GM23338 (cell line): ENCODE data around the gene CCDC124. TPM values are rescaled to one million over a fixed set of nuclear protein-coding genes. Genes with fewer than 3 reads are reported as not detected.

Experiments
- ATAC-seq: fragments of 200-7000 bp; cut with Tn5 transposase; 3 replicates; pipeline ENCODE4 v1.9.1; 2020
- DNase-seq: peaks from one replicate; pipeline ENCODE4 v3.0.0-alpha.2; 2015; ENCODE audit warnings: low spot score
- H2AFZ ChIP-seq: fragments of 200-600 bp; sonication (generic); 2 replicates; pipeline ENCODE4 v1.8.0; 2016; ENCODE audit warnings: antibody characterized with exemption, mild to moderate bottlenecking, moderate library complexity
- H3F3A ChIP-seq: fragments of 200-600 bp; sonication (generic); replicated peaks from 2 replicates; pipeline ENCODE4 v1.8.0; 2017; ENCODE audit warnings: antibody characterized with exemption, mixed run types, low read depth
- H3K27ac ChIP-seq: fragments of 200-600 bp; sonication (generic); 2 replicates; pipeline ENCODE4 v1.6.1; 2016; ENCODE audit warnings: low read depth
- H3K27me3 ChIP-seq: fragments of 200-600 bp; sonication (generic); 2 replicates; pipeline ENCODE4 v1.8.0; 2016; ENCODE audit warnings: mild to moderate bottlenecking, mixed run types, moderate library complexity; ENCODE audit not compliant: insufficient read depth
- H3K36me3 ChIP-seq: fragments of 200-600 bp; sonication (generic); 2 replicates; pipeline ENCODE4 v1.8.0; 2016; ENCODE audit warnings: mild to moderate bottlenecking; ENCODE audit not compliant: insufficient read depth
- H3K4me1 ChIP-seq: fragments of 200-600 bp; sonication (generic); 2 replicates; pipeline ENCODE4 v1.8.0; 2016; ENCODE audit warnings: mild to moderate bottlenecking, moderate library complexity; ENCODE audit not compliant: insufficient read depth
- H3K4me2 ChIP-seq: fragments of 200-600 bp; sonication (generic); 2 replicates; pipeline ENCODE4 v1.7.1; 2017; ENCODE audit warnings: mixed run types
- H3K4me3 ChIP-seq: fragments of 200-600 bp; sonication (generic); 2 replicates; pipeline ENCODE4 v1.6.1; 2016; ENCODE audit warnings: mixed run types
- H3K79me2 ChIP-seq: fragments of 200-600 bp; sonication (generic); replicated peaks from 2 replicates; pipeline ENCODE4 v1.8.0; 2017; ENCODE audit warnings: mild to moderate bottlenecking; ENCODE audit not compliant: insufficient read depth
- H3K9me2 ChIP-seq: fragments of 200-600 bp; sonication (generic); 2 replicates; pipeline ENCODE4 v1.8.0; 2017; ENCODE audit not compliant: insufficient read depth
- H4K20me1 ChIP-seq: fragments of 200-600 bp; sonication (generic); replicated peaks from 2 replicates; pipeline ENCODE4 v1.8.0; 2017; ENCODE audit warnings: mild to moderate bottlenecking; ENCODE audit not compliant: insufficient read depth
- H3K27ac Mint-ChIP-seq: 2 replicates; pipeline ENCODE4 v1.8.0; 2020; ENCODE audit warnings: inconsistent platforms, mild to moderate bottlenecking, moderate library complexity, mixed read lengths
- H3K27me3 Mint-ChIP-seq: 3 replicates; pipeline ENCODE4 v1.8.0; 2022; ENCODE audit warnings: low read depth, mild to moderate bottlenecking, moderate library complexity, mixed read lengths, inconsistent platforms; ENCODE audit not compliant: insufficient read depth, poor library complexity
- H3K36me3 Mint-ChIP-seq: 3 replicates; pipeline ENCODE4 v1.8.0; 2021; ENCODE audit warnings: low read depth, mild to moderate bottlenecking, inconsistent platforms, moderate library complexity, mixed read lengths
- H3K4me1 Mint-ChIP-seq: 3 replicates; pipeline ENCODE4 v1.8.0; 2020; ENCODE audit warnings: mild to moderate bottlenecking, inconsistent platforms, mixed read lengths
- H3K4me3 Mint-ChIP-seq: 3 replicates; pipeline ENCODE4 v1.8.0; 2021; ENCODE audit warnings: moderate library complexity, mild to moderate bottlenecking, inconsistent platforms, mixed read lengths
- H3K9me3 Mint-ChIP-seq: 3 replicates; pipeline ENCODE4 v1.8.0; 2020; ENCODE audit warnings: moderate library complexity, mild to moderate bottlenecking, inconsistent platforms, mixed read lengths
- CTCF ChIP-seq, 2 experiments: fragments of 200-600 bp in 1 of 2; sonication (generic) in 1 of 2; conservative IDR thresholded peaks; 2 replicates each; pipeline versions ENCODE4 v1.5.1 to v1.6.1; 2016 to 2017; ENCODE audit warnings: antibody characterized with exemption in 2 of 2, low read depth in 2 of 2, mild to moderate bottlenecking in 2 of 2, moderate library complexity in 1 of 2
- EZH2 ChIP-seq: fragments of 200-600 bp; sonication (generic); IDR thresholded peaks from one replicate; pipeline ENCODE4 v1.8.0; 2017; ENCODE audit warnings: antibody characterized with exemption, mild to moderate bottlenecking, low read depth; ENCODE audit not compliant: unreplicated experiment
- EZH2phosphoT487 ChIP-seq: fragments of 200-600 bp; sonication (generic); IDR thresholded peaks from one replicate; pipeline ENCODE4 v1.8.1; 2018; ENCODE audit warnings: antibody characterized with exemption; ENCODE audit not compliant: unreplicated experiment
- JUNB ChIP-seq: IDR thresholded peaks from one replicate; pipeline ENCODE4 v1.6.1; 2016; ENCODE audit warnings: antibody characterized with exemption; ENCODE audit not compliant: unreplicated experiment
- NANOG ChIP-seq: IDR thresholded peaks from 2 replicates; pipeline ENCODE4 v1.6.1; 2016; ENCODE audit warnings: antibody characterized with exemption, borderline replicate concordance
- REST ChIP-seq: IDR thresholded peaks from one replicate; pipeline ENCODE4 v1.6.1; 2018; ENCODE audit warnings: antibody characterized with exemption; ENCODE audit not compliant: unreplicated experiment
- ZNF331 ChIP-seq: fragments of 250-450 bp; sonication (Bioruptor Pico); IDR thresholded peaks from 2 replicates; pipeline ENCODE4 v1.5.0; 2020; ENCODE audit warnings: low read depth, mild to moderate bottlenecking, moderate library complexity
- polyA plus RNA-seq: library from polyadenylated mRNA; unstranded; fragments of >200 nt; fragmentation: Nextera tagmentation; extraction: Ambion mirVana; gene quantifications from 2 replicates; pipeline ENCODE4 v1.2.1, GENCODE V29; 2016
- total RNA-seq: library from RNA; depleted of rRNA; stranded (reverse); fragments of >200 nt; shearing (Covaris generic); gene quantifications from 2 replicates; pipeline ENCODE4 v1.2.3, GENCODE V29; 2014
- TF ChIP-seq, protein P1 (sequence below): fragments of 250-450 bp; sonication (Bioruptor Pico); IDR thresholded peaks from 2 replicates; pipeline ENCODE4 v1.5.0; 2020; ENCODE audit warnings: mild to moderate bottlenecking, moderate library complexity
- TF ChIP-seq, protein P2 (sequence below): IDR thresholded peaks from 2 replicates; pipeline ENCODE4 v1.6.1; 2016; ENCODE audit warnings: antibody characterized with exemption

Gene CCDC124
- total and polyA plus RNA-seq, 2 experiments from 2014 or later, result 56.0 to 182 TPM

DNA sequence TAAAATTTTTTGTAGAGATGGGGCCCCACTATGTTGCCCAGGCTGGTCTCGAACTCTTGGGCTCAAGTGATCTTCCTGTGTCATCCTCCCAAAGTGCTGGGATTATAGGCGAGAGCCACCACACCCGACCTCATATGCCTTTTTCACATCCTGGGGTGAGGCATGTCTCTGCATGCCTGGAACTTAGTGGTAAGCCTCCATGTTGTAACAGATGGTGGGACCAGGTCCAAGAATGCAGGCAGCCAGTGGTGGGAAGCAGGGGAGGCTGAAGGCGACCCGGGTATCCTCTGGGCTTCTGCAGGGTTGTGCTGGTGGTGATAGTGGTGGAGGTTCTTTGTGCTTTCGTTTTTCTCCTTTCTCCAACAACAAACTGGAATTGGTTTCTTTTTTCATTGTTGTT lies 30.1 kb upstream of the CCDC124 start:
- Histone ChIP-seq H3K4me2 (no peak overlapping the region), H3K9me2 (no peaks in the 10 kb centered on the region), H3K4me1 (no peaks in the 10 kb centered on the region), H3K36me3 (0 out of 2 replicates have a peak, but pooled peaks cover 2% of the 10 kb centered on the region), H3K27me3 (no peaks in the 10 kb centered on the region), H3K79me2 (no peaks in the 10 kb centered on the region), H3K4me3 (no peak overlapping the region), H2AFZ (0 out of 2 replicates have a peak overlapping the region, but pooled peaks have one; percentile 28), H4K20me1 (no peaks in the 10 kb centered on the region), H3F3A (no peaks in the 10 kb centered on the region), H3K27ac (no peak overlapping the region)
- peaks cover 5% of the 10 kb centered on the region for H3K27me3 Mint-ChIP-seq
- ATAC-seq (no peak), DNase-seq (no peak)
- no peak overlapping the region for H3K4me3 Mint-ChIP-seq
- TF ChIP-seq ZNF331, result no peak
- no peak for TF ChIP-seq EZH2phosphoT487
- no peak for TF ChIP-seq NANOG
- peaks cover 40% of the 10 kb centered on the region for H3K9me3 Mint-ChIP-seq
- no peaks in the 10 kb centered on the region for H3K4me1 Mint-ChIP-seq
- no peaks in the 10 kb centered on the region for H3K36me3 Mint-ChIP-seq
- H3K27ac Mint-ChIP-seq, result no peak overlapping the region

- peaks cover 9% of the 10 kb centered on the region; the same call in 2 of the 3 replicates for H3K36me3 Mint-ChIP-seq
- DNase-seq, result no peak
- H3K27me3 ChIP-seq, result no peaks in the 10 kb centered on the region
- no peak for ATAC-seq
- peaks cover 3% of the 10 kb centered on the region; the same call in 1 of the 2 replicates for H3F3A ChIP-seq
- peaks cover 11% of the 10 kb centered on the region; the same call in 1 of the 2 replicates for H3K36me3 ChIP-seq
- H3K27ac ChIP-seq, result no peak overlapping the region
- no peaks in the 10 kb centered on the region for H3K9me2 ChIP-seq
- H2AFZ ChIP-seq, result no peak overlapping the region
- H3K4me1 ChIP-seq, result no peaks in the 10 kb centered on the region
- H3K27me3 Mint-ChIP-seq, result peaks cover 6% of the 10 kb centered on the region
- H4K20me1 ChIP-seq, result no peaks in the 10 kb centered on the region
- H3K4me1 Mint-ChIP-seq, result peaks cover 5% of the 10 kb centered on the region; the same call in 2 of the 3 replicates
- H3K27ac Mint-ChIP-seq, result no peak overlapping the region
- no peaks in the 10 kb centered on the region for H3K79me2 ChIP-seq
- H3K9me3 Mint-ChIP-seq, result peaks cover 23% of the 10 kb centered on the region
- H3K4me2 ChIP-seq, result no peak overlapping the region
- H3K4me3 Mint-ChIP-seq, result no peak overlapping the region
- no peak overlapping the region for H3K4me3 ChIP-seq
- TF ChIP-seq CTCF (conservative IDR thresholded peaks at IDR 0.05; ENCODE audit: low read depth in 2 of 2) (no peak), JUNB (no peak), EZH2 (no peak), REST (no peak), NANOG (no peak)
- TF ChIP-seq, protein P1, sequence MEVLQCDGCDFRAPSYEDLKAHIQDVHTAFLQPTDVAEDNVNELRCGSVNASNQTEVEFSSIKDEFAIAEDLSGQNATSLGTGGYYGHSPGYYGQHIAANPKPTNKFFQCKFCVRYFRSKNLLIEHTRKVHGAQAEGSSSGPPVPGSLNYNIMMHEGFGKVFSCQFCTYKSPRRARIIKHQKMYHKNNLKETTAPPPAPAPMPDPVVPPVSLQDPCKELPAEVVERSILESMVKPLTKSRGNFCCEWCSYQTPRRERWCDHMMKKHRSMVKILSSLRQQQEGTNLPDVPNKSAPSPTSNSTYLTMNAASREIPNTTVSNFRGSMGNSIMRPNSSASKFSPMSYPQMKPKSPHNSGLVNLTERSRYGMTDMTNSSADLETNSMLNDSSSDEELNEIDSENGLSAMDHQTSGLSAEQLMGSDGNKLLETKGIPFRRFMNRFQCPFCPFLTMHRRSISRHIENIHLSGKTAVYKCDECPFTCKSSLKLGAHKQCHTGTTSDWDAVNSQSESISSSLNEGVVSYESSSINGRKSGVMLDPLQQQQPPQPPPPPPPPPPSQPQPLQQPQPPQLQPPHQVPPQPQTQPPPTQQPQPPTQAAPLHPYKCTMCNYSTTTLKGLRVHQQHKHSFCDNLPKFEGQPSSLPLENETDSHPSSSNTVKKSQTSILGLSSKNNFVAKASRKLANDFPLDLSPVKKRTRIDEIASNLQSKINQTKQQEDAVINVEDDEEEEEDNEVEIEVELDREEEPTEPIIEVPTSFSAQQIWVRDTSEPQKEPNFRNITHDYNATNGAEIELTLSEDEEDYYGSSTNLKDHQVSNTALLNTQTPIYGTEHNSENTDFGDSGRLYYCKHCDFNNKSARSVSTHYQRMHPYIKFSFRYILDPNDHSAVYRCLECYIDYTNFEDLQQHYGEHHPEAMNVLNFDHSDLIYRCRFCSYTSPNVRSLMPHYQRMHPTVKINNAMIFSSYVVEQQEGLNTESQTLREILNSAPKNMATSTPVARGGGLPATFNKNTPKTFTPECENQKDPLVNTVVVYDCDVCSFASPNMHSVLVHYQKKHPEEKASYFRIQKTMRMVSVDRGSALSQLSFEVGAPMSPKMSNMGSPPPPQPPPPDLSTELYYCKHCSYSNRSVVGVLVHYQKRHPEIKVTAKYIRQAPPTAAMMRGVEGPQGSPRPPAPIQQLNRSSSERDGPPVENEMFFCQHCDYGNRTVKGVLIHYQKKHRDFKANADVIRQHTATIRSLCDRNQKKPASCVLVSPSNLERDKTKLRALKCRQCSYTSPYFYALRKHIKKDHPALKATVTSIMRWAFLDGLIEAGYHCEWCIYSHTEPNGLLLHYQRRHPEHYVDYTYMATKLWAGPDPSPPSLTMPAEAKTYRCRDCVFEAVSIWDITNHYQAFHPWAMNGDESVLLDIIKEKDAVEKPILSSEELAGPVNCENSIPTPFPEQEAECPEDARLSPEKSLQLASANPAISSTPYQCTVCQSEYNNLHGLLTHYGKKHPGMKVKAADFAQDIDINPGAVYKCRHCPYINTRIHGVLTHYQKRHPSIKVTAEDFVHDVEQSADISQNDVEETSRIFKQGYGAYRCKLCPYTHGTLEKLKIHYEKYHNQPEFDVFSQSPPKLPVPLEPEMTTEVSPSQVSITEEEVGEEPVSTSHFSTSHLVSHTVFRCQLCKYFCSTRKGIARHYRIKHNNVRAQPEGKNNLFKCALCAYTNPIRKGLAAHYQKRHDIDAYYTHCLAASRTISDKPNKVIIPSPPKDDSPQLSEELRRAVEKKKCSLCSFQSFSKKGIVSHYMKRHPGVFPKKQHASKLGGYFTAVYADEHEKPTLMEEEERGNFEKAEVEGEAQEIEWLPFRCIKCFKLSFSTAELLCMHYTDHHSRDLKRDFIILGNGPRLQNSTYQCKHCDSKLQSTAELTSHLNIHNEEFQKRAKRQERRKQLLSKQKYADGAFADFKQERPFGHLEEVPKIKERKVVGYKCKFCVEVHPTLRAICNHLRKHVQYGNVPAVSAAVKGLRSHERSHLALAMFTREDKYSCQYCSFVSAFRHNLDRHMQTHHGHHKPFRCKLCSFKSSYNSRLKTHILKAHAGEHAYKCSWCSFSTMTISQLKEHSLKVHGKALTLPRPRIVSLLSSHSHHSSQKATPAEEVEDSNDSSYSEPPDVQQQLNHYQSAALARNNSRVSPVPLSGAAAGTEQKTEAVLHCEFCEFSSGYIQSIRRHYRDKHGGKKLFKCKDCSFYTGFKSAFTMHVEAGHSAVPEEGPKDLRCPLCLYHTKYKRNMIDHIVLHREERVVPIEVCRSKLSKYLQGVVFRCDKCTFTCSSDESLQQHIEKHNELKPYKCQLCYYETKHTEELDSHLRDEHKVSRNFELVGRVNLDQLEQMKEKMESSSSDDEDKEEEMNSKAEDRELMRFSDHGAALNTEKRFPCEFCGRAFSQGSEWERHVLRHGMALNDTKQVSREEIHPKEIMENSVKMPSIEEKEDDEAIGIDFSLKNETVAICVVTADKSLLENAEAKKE (CRISPR knock-in tag), result no peak
- TF ChIP-seq, protein P2, sequence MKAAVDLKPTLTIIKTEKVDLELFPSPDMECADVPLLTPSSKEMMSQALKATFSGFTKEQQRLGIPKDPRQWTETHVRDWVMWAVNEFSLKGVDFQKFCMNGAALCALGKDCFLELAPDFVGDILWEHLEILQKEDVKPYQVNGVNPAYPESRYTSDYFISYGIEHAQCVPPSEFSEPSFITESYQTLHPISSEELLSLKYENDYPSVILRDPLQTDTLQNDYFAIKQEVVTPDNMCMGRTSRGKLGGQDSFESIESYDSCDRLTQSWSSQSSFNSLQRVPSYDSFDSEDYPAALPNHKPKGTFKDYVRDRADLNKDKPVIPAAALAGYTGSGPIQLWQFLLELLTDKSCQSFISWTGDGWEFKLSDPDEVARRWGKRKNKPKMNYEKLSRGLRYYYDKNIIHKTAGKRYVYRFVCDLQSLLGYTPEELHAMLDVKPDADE, result no peak
Measured at GRCh38 chr19:17908244-17908643, 24.6 kb upstream of the CCDC124 start.
